Kidney capillary endothelial cell (primary cell): Measurements from ENCODE around the gene SIK3.
A peak's percentile ranks its signal among the peaks of the same experiment; 100 is the strongest.

Experiments used
- DNase-seq: peaks from one replicate; pipeline ENCODE4 v3.0.0-alpha.2; 2018; ENCODE audit warnings: low spot score

The SIK3 gene

DNA sequence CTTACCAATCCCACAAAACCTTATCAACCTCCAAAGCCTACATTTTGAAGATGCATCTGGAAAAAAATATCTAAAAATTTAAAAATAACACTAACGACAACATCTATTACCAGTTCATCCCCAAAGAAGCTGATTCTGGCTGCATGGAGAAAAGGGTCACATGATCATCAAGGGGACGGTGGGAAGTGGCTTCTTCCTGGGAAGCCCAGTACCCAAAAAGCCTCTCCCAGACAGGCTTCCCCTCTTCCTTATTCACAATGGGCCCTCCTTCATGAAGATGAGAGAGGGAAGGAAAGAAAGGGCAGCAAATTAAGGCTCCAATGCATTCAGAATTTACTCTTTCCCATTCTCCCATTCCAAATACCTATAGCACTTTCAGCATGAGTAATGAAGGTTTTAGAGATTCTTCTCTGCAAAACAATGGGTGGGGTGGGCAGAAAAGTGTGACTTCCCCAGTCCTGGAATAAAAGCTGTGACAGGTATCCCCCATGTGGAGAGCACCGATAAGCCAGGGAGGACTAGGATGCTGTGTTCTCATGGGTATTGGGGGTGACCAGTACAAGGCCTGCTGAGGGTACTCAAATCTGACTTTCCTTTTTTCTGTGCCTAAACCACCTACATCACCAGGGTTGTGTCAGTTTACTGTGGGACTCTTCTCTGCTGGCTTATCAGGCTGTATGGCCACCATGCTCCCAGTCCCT is 88.2 kb downstream of the SIK3 start:
- DNase-seq: no peak

DNA sequence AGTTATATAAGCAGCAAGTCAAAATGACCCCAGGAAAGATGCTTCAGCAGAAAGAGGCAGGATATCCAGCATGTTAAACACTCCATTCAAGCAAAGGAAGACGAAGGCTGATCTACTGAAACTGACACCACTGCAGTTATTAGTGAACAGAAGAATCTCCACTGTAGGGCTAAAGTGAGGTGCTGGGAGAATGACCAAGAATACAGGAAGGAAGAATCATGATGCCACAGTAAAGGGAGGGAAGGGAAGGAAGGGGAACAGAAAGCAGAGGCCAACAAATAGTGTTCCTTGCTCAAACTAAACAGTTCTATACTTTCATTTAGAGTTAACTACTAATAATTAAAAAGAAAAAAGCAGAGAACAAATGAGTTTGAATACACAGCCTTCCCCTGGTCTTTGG is 92.5 kb downstream of the SIK3 start:
- DNase-seq: no peak

DNA sequence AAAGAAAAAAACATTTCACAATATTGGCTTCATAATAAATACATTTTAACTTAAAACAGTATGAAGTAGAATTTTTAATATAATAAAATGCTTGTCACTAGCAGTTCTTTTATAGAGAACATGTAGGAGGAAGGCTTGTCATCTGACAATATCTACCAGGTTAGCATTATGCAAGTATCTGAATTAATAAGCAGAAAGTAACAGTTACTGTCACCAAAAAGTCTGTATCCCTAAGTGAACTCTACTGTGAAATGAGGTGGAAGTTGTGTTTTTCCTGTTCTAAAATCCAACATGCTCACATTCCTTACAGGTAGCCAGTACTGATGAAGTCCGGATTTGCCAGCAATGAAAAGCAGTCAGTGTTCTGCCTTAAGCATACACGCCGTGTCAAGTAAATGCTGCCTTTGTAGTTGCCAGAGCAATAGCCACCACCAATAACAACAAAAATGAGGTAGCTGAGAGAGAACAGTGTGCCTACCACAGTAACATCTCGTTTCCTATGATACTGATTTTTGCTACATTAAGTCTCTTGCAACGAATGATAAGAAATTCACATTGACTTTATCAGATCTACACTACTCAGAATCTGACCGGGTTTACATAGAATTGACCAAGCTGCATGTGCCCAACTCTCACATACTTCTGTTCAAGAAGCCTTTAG is 95.5 kb downstream of the SIK3 start:
- no peak for DNase-seq

DNA sequence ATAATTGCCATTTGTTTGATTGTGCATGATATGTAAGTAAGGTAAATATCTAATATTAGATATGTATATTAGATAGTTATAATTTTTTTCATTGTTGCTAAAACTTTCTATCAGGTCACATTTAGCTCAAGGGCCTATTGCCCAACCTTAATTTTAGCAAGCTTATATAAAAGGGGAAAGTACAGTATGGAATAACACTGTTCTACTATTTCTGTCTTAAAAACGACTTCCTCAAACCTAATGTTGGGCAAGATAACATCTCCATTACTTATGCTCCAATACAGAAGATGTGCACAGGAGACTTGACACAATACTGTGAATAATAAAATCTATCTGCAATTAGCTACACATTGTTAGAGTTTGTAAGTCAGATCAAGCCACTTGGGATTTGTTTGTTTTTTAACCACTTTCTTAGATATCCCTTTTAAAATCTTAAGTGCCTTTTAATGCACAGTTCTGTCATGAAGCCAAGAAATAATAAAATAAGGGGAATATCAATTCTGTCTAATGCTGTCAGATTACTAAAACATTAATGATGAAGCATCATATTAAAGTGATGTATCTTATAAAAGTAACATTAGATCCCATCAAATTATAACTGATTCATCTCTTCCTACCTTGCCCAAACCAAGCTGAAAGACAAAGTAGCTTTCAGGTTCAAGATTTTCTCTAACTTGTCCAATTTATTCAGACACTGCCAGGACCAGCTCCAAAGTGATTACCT is 98.1 kb downstream of the SIK3 start:
- DNase-seq: no peak

DNA sequence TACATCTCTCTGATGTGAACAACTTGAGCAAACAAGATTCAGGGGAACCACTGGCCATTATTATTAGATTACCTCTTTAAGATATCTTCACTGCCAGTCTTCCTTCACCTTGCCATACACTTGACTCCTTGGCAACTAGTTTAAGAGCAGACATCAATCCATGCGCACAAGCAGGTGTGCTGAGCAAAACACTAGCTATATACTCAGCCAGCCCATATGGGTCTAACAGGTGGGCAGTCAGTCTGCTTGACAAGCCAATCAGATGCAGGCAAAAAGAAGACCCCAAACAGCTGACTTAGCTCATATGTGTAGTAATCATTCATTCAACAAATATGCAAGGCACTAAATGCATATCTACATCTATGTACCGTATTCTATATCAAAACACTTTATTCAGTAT is 101.2 kb downstream of the SIK3 start:
- DNase-seq: no peak

DNA sequence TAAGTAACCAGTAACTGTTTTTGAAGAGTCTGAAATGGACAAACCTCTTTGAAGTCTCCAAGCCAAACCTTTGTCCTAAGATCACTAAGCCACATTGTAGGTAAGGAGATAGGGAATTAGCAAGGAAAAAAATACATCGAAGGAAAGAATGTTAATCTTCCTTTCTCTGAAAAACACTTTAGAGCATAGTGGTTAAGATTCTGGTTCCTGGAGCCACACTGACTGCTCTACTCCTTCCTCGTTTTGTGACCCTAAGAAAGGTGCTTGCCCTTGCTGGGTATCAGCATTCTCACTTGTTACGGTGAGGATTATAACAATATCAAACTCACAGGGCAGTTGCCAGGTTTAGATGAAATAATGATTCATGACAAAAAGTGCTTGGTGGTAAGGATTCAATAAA is 104.0 kb downstream of the SIK3 start:
- no peak for DNase-seq

DNA sequence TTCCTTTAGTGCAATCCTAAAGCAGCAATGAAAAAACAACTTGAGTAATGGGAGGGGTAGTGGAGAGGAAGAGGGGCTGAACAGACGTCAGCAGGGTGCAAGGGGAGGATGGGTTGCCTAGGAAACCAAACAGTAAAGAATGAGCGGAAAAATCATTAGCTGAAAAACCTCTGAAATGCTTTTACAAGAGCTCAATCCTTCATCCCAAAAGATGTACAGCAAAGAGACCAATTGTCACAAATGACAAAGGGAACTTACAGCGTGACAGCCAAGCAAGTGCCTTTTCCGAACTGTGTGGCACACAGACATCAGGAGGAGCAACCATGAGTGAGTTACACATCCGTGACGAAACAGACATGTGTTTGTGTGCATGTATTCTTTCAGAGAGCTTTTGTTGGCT is 104.6 kb downstream of the SIK3 start:
- no peak for DNase-seq

DNA sequence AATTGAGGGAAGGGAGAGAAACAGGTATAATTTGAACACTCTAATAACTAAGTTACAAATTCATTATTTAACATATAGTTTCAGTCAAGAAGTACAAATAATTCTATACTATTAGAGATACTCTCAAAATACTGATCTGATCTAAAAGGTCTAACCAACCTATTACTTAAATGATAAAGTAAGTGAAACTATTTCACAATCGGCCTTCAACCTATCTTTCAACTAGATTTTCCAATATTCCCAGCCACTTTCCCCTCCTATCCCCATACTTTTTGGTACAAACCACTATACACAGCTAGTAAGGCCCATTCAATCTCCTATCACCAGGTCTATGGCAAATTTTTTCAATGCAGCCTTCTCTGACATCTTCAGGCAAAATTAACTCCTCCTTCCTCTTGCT is 106.7 kb downstream of the SIK3 start:
- DNase-seq: no peak

DNA sequence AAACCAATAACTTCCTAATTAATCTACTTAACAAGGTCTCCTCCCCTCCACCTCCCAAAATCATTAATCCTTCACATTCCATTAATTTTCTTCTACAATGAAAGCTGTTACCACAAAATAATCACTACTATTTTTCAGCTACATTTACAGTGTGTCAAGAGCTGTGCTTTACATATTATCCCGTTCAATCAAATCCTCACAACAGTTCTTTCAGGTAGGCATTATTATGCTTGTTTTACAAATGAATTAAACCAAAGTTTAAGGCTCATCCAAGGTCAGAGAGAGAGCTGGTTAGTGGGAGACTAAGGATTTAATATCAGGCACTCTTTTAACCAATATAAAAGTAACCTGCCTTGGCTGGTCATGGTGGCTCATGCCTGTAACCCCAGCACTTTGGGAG is 107.4 kb downstream of the SIK3 start:
- DNase-seq: no peak

DNA sequence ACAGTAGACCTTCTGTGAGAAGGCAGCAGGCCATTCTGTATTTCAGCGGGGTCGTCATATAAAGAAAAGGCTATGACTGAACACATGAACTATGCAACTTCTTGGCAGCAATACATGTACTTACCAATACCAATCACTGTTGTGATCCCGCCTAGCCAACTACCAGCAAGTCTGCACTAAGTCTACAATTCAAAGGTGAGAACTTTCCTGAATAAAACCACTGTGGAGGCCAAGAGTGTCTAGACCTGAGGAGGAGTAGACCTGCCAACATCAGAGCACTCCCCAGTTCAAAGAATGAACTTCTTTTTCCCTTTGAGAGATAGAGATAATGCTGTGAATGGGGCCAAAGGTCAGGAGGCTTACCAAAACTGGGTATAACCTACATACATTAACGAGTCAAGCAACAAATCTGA is 108.2 kb downstream of the SIK3 start:
- no peak for DNase-seq

DNA sequence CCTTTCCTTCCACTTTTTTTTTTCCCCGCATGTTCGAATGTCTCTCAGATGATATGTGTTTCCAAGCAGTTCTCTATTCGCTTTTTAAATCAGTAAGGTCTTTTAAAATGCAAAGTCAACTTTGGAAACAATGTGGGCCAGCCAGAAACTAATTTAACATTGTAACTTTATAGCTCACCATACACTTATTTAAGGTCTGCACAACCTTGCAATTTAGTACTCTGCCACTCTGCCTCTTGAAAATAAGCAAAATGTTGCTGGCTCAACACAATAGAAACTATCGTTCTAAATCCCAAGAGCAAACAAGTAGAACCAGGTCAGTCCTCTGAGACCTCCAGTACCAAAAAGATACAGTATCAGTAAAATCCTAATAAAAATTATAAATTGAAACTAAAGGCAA is 109.0 kb downstream of the SIK3 start:
- DNase-seq: no peak

DNA sequence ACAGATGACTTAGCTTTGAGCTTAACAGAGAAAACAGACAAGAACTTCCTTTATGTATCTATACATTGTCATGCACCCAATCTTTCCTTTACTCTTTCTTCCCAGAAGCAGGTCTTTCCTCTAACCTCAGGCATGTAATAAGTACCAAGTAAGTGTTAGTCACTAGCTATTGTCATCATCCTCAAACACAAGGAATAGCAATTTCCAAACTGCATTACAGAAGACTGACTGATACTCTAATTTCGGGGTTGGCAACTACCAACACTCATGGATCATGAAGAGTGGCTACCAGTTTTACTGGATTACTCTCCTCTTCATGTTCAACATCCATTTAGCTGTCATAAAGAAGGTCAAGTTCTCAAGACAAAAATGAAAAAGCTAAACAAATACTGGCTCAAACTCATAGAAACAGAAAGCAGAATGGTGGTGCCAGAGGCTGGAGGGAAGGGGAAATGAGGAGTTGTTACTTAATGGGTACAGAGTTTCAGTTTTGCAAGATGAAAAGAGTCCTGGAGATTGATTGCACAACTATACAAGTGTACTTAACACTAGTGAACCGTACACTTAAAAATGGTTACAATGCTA is 111.6 kb downstream of the SIK3 start:
- DNase-seq: peak; percentile 25

DNA sequence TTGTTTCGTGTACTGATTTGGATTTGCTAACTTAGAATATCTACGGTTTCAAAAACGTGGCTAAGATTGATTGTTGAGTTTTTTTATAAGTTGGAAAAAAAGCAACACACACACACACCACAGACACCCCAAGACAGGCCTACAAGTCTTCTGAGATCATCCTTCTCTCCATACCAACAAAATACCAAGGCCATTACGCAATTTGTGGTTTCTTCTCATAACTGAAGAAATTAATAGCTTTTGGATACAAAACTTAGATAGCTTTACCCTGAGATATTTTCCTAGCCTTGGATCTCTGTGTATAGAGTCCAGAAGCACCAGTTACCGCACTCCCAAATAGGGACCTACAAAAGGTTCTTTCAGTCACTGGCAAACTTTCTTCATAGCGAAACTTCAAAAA is 113.6 kb downstream of the SIK3 start:
- DNase-seq: no peak

DNA sequence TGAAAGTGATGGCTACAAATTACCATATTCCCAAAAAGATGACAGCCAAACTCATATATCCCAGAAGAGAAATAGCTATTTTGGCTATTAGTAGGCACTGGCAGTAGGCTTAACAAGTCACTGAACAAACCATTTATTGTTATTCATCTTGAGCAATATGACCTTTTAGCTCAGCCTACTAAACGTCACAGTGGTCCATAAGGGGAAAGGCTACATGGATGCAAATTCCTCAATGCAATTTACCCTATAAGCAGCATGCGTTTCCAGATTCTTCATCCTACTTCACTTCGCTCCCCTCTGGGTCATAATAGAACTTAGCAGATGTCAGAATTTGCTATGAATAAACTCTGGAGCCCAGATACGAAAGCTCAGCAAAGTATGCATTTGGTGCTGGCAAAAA is 114.0 kb downstream of the SIK3 start:
- DNase-seq: no peak

DNA sequence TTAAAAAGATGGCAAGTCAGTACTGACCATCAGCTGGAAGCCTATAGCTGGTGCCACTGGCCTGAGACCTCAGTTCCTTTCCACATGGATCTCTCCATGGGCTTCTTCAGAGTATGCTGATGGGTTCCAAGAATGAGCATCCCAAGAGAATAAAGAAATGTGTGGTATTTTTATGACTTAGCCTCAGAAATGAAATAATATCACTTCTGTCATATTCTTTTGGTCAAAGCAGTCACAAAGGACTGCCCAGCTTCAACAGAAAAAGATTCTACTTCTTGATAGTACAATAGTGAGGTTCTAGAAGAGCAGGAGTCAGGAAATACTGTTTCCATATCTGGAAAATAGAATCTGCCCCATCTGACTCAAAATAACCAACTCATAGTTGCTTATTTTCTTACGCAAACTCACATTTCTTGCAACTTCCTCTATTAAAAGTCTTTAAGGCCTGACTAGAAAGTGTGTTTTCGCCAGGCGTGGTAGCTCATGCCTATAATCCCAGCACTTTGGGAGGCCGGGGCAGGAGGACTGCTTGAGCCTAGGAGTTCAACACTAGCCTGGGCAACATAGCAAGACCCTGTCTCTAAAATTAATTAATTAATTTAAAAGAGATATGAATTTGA is 116.9 kb downstream of the SIK3 start:
- DNase-seq: no peak

DNA sequence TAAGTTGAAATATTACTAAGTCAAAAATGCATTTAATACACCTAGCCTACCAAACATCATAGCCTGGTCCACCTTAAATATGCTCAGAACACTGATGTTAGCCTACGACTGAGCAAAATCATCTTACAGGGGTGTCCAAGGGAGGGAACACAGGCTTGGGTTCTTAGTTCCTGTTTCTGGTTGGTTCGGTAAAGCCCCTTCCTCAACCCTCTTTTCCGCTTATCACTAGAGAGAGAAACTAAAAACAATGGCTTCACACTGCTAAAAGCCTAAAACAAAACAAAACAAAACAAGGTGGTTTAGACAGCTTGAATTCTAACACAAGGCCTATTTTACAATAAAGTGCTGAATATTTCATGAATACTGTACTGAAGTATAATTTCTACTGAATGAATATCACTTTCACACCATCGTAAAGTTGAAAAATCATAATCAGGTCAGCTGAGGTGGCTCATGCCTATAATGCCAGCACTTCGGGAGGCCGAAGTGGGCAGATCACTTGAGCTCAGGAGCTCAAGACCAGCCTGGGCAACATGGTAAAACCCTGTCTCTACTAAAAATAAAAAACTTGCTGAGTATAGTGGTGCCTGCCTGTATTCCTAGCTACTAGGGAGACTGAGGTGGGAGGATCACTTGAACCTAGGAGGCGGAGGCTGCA is 118.0 kb downstream of the SIK3 start:
- no peak for DNase-seq

DNA sequence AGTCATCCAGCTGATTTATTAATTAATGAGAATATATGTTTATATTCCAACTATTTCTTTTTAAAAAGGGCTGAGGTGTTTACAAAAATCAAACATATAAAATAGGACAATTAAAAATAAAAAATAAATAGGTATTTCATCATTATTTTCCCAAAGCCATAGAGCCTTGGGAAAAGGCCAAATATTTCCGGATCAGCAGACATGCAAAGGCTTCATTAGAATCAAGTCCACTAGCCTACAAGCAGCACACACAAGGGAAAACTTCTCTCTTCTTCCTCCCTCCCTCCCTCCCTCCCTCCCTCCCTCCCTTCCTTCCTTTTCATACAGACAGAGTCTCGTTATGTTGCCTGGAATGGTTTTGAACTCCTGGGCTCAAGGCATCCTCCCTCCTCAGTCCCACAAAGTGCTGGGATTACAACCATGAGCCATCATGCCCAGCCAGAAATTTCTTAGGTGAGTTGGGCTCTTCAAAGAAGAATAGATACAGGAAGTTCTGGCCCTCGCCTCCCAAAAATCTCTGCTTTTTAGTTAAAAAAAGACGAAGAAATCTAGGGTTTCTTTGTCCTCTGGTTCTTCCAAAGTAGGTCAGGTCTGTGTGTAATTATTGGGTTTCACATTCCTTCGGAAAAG is 121.2 kb downstream of the SIK3 start:
- no peak for DNase-seq

DNA sequence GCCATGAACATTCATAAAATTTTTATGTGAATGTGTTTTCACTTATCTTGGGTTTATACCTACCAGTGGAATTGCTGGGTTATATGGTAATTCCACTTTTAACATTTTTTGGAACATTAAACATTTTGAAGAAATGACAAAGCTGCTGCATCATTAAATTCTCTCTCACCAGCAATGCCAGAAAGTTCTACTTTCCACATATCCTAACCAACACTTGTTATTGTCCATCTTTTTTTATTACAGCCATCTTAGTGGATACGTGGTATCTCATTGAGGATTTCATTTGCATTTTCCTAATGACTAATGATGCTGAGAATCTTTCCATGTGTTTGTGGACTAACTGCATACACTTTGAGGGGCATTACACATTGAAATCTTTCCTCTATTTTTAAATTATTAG is 122.6 kb downstream of the SIK3 start:
- DNase-seq: no peak

DNA sequence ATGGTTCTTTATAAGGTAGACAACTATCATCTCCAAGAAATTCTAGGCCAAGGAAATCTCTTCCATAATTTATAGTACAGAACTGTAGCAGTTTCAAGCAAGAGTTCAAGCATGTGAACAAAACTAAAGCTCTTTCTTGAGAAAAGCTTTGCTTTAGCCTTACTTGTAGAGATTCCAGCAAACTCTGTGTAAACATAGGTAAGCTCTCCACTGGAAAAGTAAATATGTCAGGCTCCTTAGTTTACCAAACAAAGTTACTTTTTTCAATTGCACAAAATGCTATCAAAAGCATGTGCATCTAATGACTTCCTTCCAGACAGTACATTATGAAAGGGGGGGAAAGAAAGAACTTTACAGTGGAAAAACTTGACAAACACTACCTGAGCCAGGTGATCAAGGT is 125.0 kb downstream of the SIK3 start:
- DNase-seq: no peak

DNA sequence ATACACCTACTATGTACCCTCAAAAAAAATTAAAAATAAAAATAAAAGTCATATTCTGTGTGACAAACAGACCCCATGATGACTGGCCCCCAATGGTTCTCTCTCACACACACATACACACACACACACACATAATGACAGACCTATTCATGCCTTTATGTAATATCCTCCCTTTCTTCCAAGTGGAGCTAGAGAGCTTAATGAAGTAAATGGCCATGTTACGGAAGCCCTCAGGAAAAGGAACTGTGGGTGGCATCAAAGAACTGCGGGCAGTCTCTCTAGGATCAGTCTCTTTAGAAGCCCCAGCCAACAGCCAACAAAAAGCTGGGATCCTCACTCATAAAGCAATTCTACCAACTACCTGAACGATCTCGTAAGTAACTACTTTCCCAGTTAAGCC is 125.5 kb downstream of the SIK3 start:
- DNase-seq: peak; percentile 23

DNA sequence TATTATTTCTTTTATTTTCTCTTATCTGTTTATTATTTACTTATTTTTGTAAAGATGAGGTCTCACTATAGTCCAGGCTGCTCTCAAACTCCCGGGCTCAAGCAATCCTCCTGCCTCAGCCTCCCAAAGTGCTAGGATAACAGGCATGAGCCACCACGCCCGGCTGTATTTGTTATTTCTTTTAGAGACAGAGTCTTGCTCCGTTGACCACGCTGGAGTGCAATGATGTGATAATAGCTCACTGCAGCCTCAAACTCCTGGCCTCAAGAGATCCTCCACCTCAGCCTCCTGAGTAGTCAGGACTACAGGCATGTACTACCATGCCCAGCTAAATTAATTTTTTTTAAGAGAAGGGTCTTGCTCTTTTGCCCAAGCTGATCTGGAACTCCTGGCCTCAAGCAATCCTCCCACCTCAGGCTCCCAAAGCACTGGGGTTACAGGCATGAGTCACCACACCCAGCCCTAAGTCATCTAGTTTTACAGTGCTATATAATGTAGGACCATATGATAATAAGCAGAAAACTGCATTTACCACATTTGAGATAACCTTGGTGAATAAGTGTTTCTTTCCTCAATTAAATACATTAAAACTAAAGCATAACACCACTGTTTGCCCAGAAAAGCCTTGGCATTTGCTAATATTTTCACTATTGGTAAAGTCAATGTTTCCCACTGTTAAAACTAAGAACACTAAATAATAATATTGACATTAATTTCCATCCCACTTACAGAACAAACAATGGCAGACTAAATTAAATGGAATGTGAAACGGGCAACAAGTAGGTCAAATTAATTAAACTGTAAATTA is 127.5 kb downstream of the SIK3 start:
- DNase-seq: no peak
